ENCODE results near the gene SYCN.
"Not testable (repeated sequence)": the region's sequence is repeated elsewhere in the genome, so short reads cannot be mapped to it uniquely, and the experiment has no call there.

SYCN gene

GRCh38 chr19:39237200-39238184, 33.4 kb upstream of the SYCN start:
- H3K4me3 ChIP-seq (ENCODE audit: low read depth, low read length) = no peak overlapping the region
- no peak for TF ChIP-seq CTCF (IDR thresholded peaks at IDR 0.05; ENCODE audit: borderline replicate concordance, insufficient read depth, low read depth, low read length)

GRCh38 chr19:39236527-39236926, 32.5 kb upstream of the SYCN start:
- no peak for TF ChIP-seq CTCF (IDR thresholded peaks at IDR 0.05; ENCODE audit: borderline replicate concordance, insufficient read depth, low read depth, low read length)
- no peak overlapping the region for H3K4me3 ChIP-seq (ENCODE audit: low read depth, low read length)

GRCh38 chr19:39232708-39233107, 28.6 kb upstream of the SYCN start:
- no peak overlapping the region for H3K4me3 ChIP-seq (ENCODE audit: low read depth, low read length)
- TF ChIP-seq CTCF (IDR thresholded peaks at IDR 0.05; ENCODE audit: borderline replicate concordance, insufficient read depth, low read depth, low read length) = no peak

GRCh38 chr19:39230096-39230764, 26.2 kb upstream of the SYCN start:
- no peak overlapping the region for H3K4me3 ChIP-seq (ENCODE audit: low read depth, low read length)
- no peak for TF ChIP-seq CTCF (IDR thresholded peaks at IDR 0.05; ENCODE audit: borderline replicate concordance, insufficient read depth, low read depth, low read length)

- no peak for TF ChIP-seq CTCF (IDR thresholded peaks at IDR 0.05; ENCODE audit: borderline replicate concordance, insufficient read depth, low read depth, low read length)
- H3K4me3 ChIP-seq (ENCODE audit: low read depth, low read length) = no peak overlapping the region
These were observed 20.8 kb upstream of the SYCN start for GRCh38 chr19:39224910-39225309.

GRCh38 chr19:39223703-39224279, 19.7 kb upstream of the SYCN start:
- TF ChIP-seq CTCF (IDR thresholded peaks at IDR 0.05; ENCODE audit: borderline replicate concordance, insufficient read depth, low read depth, low read length) = no peak

GRCh38 chr19:39219108-39219507, 15.0 kb upstream of the SYCN start:
- H3K4me3 ChIP-seq (ENCODE audit: low read depth, low read length) = not testable (repeated sequence)

More at GRCh38 chr19:39223703-39224279, 19.7 kb upstream of the SYCN start:
- H3K4me3 ChIP-seq (ENCODE audit: low read depth, low read length) = no peak overlapping the region

Measured in GM12875 (cell line).